Stromal cell of bone marrow (primary cell): ENCODE results near the gene MEGF9.

Experiments
- DNase-seq: peaks from one replicate; pipeline ENCODE4 v3.0.0-alpha.2; 2012; ENCODE audit warnings: low read depth

Gene MEGF9

GRCh38 chr9:120621941-120622340, 92.3 kb downstream of the MEGF9 start:
- DNase-seq = no peak

DNA sequence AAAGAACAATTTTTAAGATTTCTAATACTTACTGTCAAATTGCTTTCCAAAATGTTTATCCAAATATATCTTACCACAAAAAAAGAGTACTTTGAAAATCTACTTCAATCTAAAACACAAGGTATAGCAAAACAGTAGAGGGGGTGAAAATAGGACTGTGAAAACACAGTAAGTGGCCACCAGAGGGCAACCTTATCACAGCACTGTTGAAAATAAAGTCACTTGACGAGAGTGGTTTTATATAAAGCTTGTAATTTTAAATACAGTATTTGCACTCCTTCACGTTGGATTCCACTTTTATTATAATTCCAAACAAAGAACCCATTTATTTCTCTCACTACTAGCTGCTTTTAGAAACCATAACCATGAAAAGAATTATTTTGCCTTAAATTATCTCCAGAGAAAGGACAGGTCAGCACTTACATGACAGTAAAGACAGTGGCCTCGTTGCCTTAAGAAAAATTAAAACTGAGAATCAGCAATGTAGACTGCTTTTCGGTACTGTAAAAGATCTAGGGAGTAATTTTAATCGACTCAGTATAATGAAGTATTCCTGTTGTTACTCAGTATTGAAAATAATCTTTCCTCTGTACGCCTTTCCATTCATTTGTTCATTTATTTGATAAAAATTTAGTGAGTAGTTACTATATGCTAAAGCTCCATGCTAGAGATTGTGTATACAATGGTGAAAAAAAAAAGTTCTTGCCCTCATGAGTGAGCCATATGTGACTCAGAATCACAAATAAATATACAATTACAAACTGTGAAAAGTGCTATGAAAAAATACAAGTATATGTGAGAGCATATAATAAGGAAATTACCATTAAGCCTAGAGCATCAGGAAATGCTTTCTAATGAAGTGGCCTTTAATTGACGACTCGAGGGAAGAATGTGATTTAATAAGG, 94.3 kb downstream of the MEGF9 start:
- peak; percentile 49 for DNase-seq

DNA sequence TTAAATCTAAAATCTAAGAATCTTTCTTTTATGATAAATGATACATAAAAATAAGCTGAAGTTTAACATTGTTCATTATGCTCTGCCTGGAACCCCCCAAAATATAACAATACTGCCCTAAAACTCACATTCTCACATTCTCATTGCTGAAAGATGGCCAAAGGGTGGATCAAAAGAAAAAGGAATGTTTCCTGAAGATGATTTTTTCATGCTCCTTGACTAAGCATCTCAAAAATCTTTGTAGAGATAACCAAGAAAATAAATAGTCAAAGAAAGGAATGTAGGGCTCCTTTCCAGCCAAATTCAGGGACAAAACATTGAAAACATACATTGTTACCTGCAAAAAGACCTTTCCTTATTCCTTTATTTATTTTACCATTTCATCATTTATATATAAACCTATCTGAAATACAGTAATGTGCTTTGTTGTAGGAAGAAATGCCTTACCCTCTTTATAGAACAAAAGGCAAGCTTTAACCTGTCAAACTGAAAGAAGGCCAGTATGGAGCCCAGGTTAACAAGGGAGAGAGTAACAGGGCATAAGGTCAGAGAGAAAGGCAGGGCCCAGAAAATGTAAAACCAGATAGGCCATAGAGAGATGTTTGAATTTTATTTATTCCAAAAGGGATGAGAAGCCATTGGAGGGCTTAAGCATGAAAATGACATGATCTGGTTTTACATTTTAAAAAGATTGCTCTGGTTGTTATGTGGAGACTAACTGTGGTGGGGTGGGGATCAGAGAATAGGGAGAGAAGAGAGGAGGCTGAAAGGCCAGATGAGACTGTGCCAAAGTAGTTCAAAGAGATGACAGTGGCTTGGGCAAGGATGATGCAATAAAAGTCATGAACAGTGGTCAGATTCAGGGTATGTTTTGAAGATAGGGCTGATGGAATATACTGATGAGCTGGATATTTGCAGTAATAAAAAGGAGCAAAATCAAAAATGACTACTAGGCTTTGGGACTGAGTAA, 97.0 kb downstream of the MEGF9 start:
- no peak for DNase-seq

DNA sequence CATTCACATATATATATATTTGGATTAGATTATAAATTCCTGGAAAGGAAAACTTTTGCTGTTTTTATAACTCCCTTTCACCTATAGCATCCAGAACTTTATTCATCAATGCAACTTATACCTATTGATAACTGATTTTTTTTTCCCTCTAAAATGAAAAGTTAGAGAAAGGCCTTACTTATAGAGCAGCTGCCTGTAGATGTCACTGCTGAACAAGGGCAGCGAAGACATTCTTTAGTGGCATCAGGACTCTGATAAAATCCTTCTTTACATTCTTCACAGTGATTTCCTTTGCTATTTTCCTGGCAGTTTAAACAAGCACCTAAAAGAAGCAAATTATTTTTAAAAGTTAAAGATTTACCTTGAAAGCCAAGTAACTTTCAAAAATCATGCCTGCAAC, 102.1 kb downstream of the MEGF9 start:
- DNase-seq = no peak

DNA sequence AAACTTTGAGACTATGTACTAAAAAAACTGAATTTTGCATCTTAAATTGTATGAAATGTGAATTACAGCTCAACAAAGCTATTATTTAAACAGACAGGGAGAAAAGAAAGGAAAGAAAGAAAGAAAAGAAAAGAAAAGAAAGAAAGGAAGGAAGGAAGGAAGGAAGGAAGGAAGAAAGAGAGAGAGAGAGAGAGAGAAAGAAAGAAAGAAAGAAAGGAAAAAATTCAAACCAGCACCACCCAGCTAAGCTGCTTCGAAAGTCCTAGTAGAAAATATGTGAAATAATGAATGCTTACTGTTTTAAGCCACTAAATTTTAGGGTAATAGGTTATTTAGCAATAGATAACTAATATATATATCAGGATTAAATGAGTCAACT, 102.6 kb downstream of the MEGF9 start:
- DNase-seq = no peak

DNA sequence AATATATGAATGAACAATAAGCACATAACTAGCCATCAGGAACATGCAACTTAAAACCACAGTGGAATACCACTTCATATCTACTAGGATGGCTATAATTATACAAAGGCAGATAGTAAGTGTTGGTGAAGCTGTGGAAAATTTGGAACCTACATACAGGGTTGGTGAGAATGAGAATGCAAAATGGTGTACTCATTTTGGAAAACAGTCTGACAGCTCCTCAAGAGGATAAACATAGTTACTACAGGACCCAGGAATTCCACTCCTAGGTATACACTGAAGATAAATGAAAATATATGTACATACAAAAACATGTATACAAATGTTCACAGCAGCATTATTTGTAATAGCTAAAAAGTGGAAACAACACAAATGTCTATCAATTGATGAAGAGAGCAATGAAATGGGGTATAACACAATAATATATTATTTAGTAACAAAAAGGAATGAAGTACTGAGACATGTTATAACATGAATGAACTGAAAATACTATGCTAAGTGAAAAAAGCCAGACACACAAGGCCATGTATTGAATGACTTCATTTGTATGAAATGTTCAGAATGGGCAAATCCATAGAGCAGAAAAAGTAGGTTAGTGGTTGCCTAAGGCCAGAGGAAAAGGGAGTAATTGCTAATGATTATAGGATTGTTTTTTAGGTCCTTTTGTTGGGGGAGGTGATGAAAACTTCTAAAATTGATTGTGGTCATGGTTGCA, 103.1 kb downstream of the MEGF9 start:
- no peak for DNase-seq

DNA sequence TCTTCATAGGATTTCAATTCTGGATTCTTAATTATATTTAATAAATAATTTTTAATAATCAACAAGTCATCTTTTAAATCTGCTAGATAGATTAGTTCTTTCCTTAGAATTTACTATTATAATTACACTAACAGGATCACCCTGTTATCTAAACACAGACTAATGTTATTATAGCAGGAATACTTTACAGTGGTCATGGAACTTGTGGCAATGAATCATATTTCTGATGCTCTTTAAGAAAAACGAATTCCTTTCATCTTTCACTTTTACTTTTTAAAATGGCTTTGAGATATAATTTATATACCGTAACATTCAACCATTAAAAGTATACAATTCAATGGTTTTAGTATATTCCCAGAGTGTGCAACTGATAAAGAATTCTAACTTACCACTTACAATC, 104.6 kb downstream of the MEGF9 start:
- DNase-seq = peak; percentile 26

DNA sequence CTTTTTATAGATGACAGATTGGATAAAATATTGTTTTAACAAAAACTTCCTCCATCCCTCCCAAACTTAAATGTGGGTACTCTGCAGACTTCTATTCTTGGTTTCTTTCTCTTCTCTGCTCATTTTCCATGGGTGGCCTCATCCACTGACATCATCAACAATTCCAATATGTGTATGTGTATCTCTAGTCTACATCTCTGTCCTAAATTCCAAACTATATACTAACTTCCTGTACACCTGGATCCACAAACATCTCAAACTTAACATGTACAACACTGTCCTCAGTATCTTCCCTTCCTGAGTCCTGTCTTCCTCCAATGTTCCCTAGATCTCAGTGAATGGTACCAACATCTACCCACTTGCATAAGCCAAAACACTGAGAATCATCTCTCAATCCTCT, 105.8 kb downstream of the MEGF9 start:
- no peak for DNase-seq

DNA sequence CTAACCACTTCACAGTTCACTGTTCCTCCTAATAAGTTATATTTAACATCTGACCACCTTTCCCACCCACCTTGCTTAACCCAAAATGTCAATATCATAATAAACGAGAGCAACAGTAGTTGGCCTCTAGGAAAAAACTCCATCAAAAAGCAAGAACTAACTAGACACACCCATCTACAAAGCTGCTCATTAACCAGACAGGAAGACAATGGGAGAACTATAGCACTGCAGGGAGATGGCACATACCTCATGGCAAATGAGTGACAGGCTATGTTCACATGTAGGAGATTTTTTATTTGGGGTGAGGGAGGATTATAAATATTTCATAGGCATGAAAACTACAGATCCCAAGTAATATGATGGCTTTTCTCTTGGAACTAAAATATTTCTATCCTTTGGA, 110.7 kb downstream of the MEGF9 start:
- no peak for DNase-seq

DNA sequence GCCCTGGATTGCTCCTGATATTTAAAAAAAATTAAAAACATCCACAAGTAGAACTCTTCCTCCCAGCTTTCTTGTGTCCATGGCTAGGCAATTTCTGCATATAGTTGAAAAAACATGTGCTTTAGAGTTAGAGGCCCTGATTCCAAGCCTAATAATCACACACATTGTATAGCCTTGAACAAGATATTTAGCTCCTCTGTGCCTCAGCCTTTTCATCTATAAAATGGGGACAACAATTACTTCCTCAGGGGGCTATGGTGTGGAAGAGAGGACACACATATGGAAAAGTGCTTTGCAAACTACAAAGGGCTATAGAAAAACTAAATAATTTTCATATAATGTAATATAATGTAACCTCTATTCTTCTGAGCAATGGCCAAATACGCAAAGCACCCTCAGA, 111.3 kb downstream of the MEGF9 start:
- DNase-seq = no peak

- no peak for DNase-seq
Measured at GRCh38 chr9:120593955-120594277, 120.4 kb downstream of the MEGF9 start.

- no peak for DNase-seq
Measured at GRCh38 chr9:120593250-120593954, 120.9 kb downstream of the MEGF9 start.

DNA sequence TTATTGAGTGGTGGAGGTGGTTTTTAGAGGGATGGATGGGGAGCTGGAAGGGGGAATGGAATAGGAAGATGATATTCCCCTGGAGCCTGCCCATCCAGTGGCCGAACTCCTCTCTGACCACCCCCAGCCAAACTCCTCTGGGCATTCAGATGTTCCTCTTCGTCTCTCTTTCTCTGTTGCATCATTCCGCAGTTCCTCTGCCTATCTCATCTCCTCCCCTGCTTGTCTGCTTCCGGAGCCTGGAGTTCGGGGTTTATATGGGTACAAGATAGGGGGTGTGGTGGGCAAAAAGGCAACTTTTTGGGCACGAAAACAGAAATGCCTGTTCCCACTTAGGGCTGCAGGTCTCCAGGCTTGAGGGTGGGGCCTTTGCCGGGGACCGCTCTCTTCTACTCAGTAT, 122.1 kb downstream of the MEGF9 start:
- no peak for DNase-seq

- no peak for DNase-seq
Measured at GRCh38 chr9:120587328-120587727, 126.9 kb downstream of the MEGF9 start.

- DNase-seq = peak; percentile 87
Measured at GRCh38 chr9:120583958-120584369, 130.3 kb downstream of the MEGF9 start.

DNA sequence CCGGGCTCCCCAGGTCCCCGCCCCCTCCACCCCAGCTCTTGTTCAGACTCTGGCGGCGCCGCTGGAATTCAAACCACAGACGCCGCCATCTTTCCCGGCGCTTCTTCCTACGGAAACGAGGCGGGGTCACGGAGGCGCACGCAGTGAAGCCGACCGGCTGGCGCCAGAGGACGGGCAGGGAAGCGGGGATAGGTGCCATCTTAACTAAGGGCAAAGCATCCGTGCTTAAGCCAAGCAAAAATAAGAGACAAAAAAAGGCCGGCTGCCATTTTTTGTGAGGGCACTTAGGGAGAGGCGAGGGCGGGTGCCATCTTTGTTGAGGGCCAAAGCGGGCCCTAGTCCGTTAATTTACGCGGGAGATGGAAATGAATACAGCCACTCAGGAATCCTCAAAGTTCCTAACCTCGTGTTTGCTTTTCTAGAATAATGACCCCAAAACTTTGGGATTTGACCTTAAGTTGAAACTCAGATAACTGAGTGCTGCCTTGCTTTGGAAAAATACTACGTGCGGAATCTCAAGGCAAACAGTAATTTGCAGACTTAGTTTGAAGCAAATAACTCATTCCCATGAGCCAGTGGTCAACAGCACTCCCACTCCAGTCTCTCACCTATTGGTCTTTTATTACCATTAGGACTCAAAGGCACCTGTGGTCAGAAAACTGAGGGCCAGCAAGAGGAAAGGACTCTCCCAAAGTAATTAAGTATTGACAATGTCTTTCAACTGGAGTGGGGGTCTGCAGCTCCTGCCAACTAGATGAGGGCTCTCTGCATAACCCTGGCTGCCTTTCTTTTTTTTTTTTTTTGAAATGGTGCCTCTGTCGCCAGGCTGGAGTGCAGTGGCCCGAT, 134.0 kb downstream of the MEGF9 start, which contains the start of gene CDK5RAP2:
TSS of gene CDK5RAP2 (minus strand) at position 117 of the 846 bp plus-strand sequence. CDS start 189 bp downstream, outside the sequence.
- peak; percentile 97 for DNase-seq

- no peak for DNase-seq
Measured at GRCh38 chr9:120579139-120580050, 134.9 kb downstream of the MEGF9 start.

DNA sequence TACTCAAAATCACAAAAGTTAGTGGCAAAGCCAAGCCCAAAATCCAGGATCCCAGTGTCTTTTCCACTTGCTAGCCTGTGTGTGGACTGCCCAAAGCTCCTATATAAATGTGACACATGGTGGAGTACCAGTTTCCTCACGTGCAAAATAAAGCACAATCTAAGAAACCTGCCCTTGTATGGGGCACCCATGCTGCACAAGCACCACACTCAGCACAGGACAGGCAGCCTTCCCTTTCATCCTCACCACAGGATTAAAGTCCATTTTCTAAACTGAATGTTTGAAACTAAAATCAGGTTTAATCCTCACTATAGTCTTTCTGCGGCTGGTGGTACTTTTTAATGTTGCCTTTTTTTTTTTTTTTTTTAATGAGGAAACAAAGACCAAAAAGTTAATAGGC, 139.8 kb downstream of the MEGF9 start:
- no peak for DNase-seq

- DNase-seq = no peak
Measured at GRCh38 chr9:120572472-120572871, 141.8 kb downstream of the MEGF9 start.
